H1 (cell line): ENCODE measurements around the gene OPHN1.

Experiments
- CEBPB ChIP-seq: IDR thresholded peaks from 2 replicates; pipeline ENCODE4 v1.6.1; 2012; ENCODE audit warnings: low read depth, low read length
- CHD2 ChIP-seq: IDR thresholded peaks from 2 replicates; pipeline ENCODE4 v1.6.1; 2012; ENCODE audit warnings: low read length, improper control_type of control experiment
- EP300 ChIP-seq, 2 experiments: IDR thresholded peaks; 1 replicate in 1 of 2; 2 replicates in 1 of 2; pipeline ENCODE4 v1.6.1; 2011 to 2012; ENCODE audit warnings: low read depth in 2 of 2, low read length in 2 of 2, mild to moderate bottlenecking in 2 of 2, borderline replicate concordance in 1 of 2, inconsistent platforms in 1 of 2, moderate library complexity in 1 of 2
- EZH2 ChIP-seq: fragments of 200-600 bp; sonication (generic); IDR thresholded peaks from 2 replicates; pipeline ENCODE4 v1.7.1; 2012; ENCODE audit warnings: low read depth, mild to moderate bottlenecking, moderate library complexity, low read length, inconsistent platforms; ENCODE audit not compliant: severe bottlenecking
- JUN ChIP-seq: IDR thresholded peaks from 2 replicates; pipeline ENCODE4 v1.6.1; 2011; ENCODE audit warnings: low read depth, mild to moderate bottlenecking, improper control_type of control experiment, low read length
- POLR2A ChIP-seq, 2 experiments: IDR thresholded peaks; 1 replicate in 1 of 2; 2 replicates in 1 of 2; pipeline ENCODE4 v1.6.1; 2011; ENCODE audit warnings: low read depth in 2 of 2, low read length in 2 of 2, mild to moderate bottlenecking in 2 of 2; ENCODE audit errors: control extremely low read depth in 1 of 2
- POLR2AphosphoS5 ChIP-seq: IDR thresholded peaks from 2 replicates; pipeline ENCODE4 v1.6.1; 2011; ENCODE audit warnings: low read depth, low read length
- RAD21 ChIP-seq, 2 experiments: IDR thresholded peaks in 1 of 2; conservative IDR thresholded peaks in 1 of 2; 2 replicates each; pipeline ENCODE4 v1.6.1; 2011; ENCODE audit warnings: low read depth in 2 of 2, low read length in 2 of 2, improper control_type of control experiment in 1 of 2, inconsistent platforms in 1 of 2, mild to moderate bottlenecking in 1 of 2, moderate library complexity in 1 of 2
- RBBP5 ChIP-seq: IDR thresholded peaks from 2 replicates; pipeline ENCODE4 v1.7.1; 2012; ENCODE audit warnings: low read depth, mild to moderate bottlenecking, inconsistent platforms, low read length, moderate library complexity, borderline replicate concordance
- TF ChIP-seq, protein P1 (sequence below), 3 experiments: IDR thresholded peaks; 1 replicate in 2 of 3; 2 replicates in 1 of 3; pipeline versions ENCODE4 v1.5.1 to v1.6.1; 2011; ENCODE audit warnings: low read length in 3 of 3, mild to moderate bottlenecking in 3 of 3, inconsistent platforms in 2 of 3, low read depth in 1 of 3, moderate library complexity in 1 of 3; ENCODE audit not compliant: insufficient read depth in 1 of 3; ENCODE audit errors: control extremely low read depth in 1 of 3

DNA sequence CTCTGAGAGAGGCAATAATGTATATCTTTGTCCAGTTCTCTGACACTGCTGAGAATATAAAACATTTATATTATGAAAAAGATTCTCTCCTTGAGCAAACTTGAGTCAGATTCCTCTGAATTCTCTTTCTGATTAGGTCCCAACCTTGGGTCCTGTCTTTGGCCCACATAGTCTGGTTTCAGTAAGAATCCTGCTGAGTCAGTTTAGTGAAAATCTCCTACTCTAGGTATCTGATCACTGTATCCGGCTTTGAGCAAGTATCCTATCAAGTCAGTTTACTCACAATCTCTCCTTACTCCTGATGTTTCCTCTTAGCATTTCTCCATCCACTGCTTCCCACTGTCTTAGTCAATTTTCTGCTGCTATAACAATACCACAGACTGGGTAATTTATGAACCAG is 253.9 kb downstream of the OPHN1 start:
- no peak for TF ChIP-seq POLR2A (IDR thresholded peaks at IDR 0.05; ENCODE audit: control extremely low read depth in 1 of 2, low read depth in 2 of 2, low read length in 2 of 2)
- TF ChIP-seq RAD21 (IDR thresholded peaks at IDR 0.05 in 1 of 2, conservative IDR thresholded peaks at IDR 0.05 in 1 of 2; ENCODE audit: low read depth in 2 of 2, low read length in 2 of 2) = no peak
- no peak for TF ChIP-seq EZH2
- no peak for TF ChIP-seq POLR2AphosphoS5
- TF ChIP-seq CHD2 = no peak
- TF ChIP-seq EP300 (IDR thresholded peaks at IDR 0.05; ENCODE audit: borderline replicate concordance in 1 of 2, low read depth in 2 of 2, low read length in 2 of 2) = no peak
- no peak for TF ChIP-seq CEBPB
- TF ChIP-seq, protein P1, sequence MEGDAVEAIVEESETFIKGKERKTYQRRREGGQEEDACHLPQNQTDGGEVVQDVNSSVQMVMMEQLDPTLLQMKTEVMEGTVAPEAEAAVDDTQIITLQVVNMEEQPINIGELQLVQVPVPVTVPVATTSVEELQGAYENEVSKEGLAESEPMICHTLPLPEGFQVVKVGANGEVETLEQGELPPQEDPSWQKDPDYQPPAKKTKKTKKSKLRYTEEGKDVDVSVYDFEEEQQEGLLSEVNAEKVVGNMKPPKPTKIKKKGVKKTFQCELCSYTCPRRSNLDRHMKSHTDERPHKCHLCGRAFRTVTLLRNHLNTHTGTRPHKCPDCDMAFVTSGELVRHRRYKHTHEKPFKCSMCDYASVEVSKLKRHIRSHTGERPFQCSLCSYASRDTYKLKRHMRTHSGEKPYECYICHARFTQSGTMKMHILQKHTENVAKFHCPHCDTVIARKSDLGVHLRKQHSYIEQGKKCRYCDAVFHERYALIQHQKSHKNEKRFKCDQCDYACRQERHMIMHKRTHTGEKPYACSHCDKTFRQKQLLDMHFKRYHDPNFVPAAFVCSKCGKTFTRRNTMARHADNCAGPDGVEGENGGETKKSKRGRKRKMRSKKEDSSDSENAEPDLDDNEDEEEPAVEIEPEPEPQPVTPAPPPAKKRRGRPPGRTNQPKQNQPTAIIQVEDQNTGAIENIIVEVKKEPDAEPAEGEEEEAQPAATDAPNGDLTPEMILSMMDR (IDR thresholded peaks at IDR 0.05; ENCODE audit: control extremely low read depth in 1 of 3, insufficient read depth in 1 of 3, low read depth in 1 of 3, low read length in 3 of 3) = no peak
- TF ChIP-seq RBBP5 = no peak
- no peak for TF ChIP-seq JUN
